WERI-Rb-1 (cell line): ENCODE data around the gene WDFY2.
A peak's percentile ranks its signal among the peaks of the same experiment; 100 is the strongest.

Source experiments
- DNase-seq: peaks from one replicate; pipeline ENCODE4 v3.0.0-alpha.2; 2020
- H3K27ac ChIP-seq: fragments of 250-450 bp; sonication (Bioruptor Pico); 2 replicates; pipeline ENCODE4 v1.5.1; 2020; ENCODE audit warnings: mild to moderate bottlenecking, moderate library complexity
- H3K27me3 ChIP-seq: fragments of 250-450 bp; sonication (Bioruptor Pico); 2 replicates; pipeline ENCODE4 v1.5.1; 2021; ENCODE audit warnings: mild to moderate bottlenecking, low read depth, moderate library complexity; ENCODE audit not compliant: insufficient read depth, severe bottlenecking
- H3K36me3 ChIP-seq: fragments of 250-450 bp; sonication (Bioruptor Pico); 2 replicates; pipeline ENCODE4 v1.5.1; 2020; ENCODE audit warnings: mild to moderate bottlenecking, moderate library complexity
- H3K4me3 ChIP-seq: 2 replicates; pipeline ENCODE4 v1.5.1; 2011; ENCODE audit warnings: low read depth, mild to moderate bottlenecking, control low read depth, low read length
- H3K9me3 ChIP-seq: fragments of 250-450 bp; sonication (Bioruptor Pico); 2 replicates; pipeline ENCODE4 v1.5.1; 2021; ENCODE audit warnings: mild to moderate bottlenecking, moderate library complexity; ENCODE audit not compliant: severe bottlenecking
- CTCF ChIP-seq: IDR thresholded peaks from 2 replicates; pipeline ENCODE4 v1.5.1; 2011; ENCODE audit warnings: low read depth, mild to moderate bottlenecking, control low read depth, inconsistent platforms, low read length

Gene WDFY2

GRCh38 chr13:51577690-51578089 is 6.6 kb upstream of the WDFY2 start:
- DNase-seq, result no peak
- TF ChIP-seq CTCF, result no peak
- Histone ChIP-seq H3K27me3 (no peaks in the 10 kb centered on the region), H3K9me3 (no peaks in the 10 kb centered on the region), H3K4me3 (no peak overlapping the region), H3K27ac (no peak overlapping the region), H3K36me3 (no peaks in the 10 kb centered on the region)

- H3K4me3 ChIP-seq, result no peak overlapping the region
- no peak overlapping the region for H3K27ac ChIP-seq
- TF ChIP-seq CTCF, result no peak
- no peaks in the 10 kb centered on the region for H3K27me3 ChIP-seq
- no peaks in the 10 kb centered on the region for H3K9me3 ChIP-seq
- no peaks in the 10 kb centered on the region for H3K36me3 ChIP-seq
- DNase-seq, result no peak
These were observed 4.6 kb upstream of the WDFY2 start for GRCh38 chr13:51579676-51580075.

- no peak overlapping the region for H3K27ac ChIP-seq
- H3K27me3 ChIP-seq, result no peaks in the 10 kb centered on the region
- no peak overlapping the region for H3K4me3 ChIP-seq
- no peak for TF ChIP-seq CTCF
- DNase-seq, result no peak
- H3K9me3 ChIP-seq, result no peaks in the 10 kb centered on the region
- H3K36me3 ChIP-seq, result no peaks in the 10 kb centered on the region
These were observed 3.0 kb upstream of the WDFY2 start for GRCh38 chr13:51581148-51581820.

DNA sequence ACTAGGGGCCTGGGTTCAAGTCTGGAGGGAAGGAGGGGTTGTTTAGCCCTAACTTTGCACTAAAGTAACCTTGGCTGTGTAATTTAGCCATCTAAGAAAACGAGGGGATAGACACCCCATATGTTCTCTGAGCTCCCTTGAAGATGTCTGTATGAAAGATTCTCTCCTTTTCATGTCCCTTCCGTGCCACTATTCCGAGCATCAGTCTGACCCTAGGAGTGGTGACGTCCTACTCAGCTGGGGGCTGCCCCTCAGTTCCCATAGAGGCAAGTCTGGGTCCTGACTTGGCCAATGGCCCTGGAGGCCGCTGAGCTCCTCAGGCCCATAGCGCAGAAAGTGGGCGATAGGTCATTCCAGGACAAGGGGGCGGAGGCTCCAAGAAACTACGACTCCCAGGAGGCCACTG is 790 bp upstream of the WDFY2 start:
- peak overlapping the region; percentile 62 for H3K27ac ChIP-seq
- TF ChIP-seq CTCF, result no peak
- H3K4me3 ChIP-seq, result peak overlapping the region; percentile 39
- no peaks in the 10 kb centered on the region for H3K27me3 ChIP-seq
- H3K36me3 ChIP-seq, result no peaks in the 10 kb centered on the region
- DNase-seq, result no peak
- no peaks in the 10 kb centered on the region for H3K9me3 ChIP-seq

- peak; percentile 36 for DNase-seq
- Histone ChIP-seq H3K27ac (peak overlapping the region; percentile 84), H3K36me3 (no peaks in the 10 kb centered on the region), H3K4me3 (peak overlapping the region; percentile 81), H3K27me3 (no peaks in the 10 kb centered on the region), H3K9me3 (no peaks in the 10 kb centered on the region)
- no peak for TF ChIP-seq CTCF
These were observed 740 bp downstream of the WDFY2 start for GRCh38 chr13:51584731-51585672.
